Panc1 (cell line): ENCODE data around the gene SLCO3A1.

ENCODE experiments used
- CTCF ChIP-seq: fragments of 450-650 bp; IDR thresholded peaks from 2 replicates; pipeline ENCODE4 v1.5.1; 2017; ENCODE audit warnings: mild to moderate bottlenecking
- POLR2AphosphoS5 ChIP-seq: IDR thresholded peaks from 2 replicates; pipeline ENCODE4 v1.6.1; 2012; ENCODE audit warnings: mild to moderate bottlenecking, low read depth, low read length, moderate library complexity
- TCF7L2 ChIP-seq: IDR thresholded peaks from 2 replicates; pipeline ENCODE4 v1.6.1; 2011; ENCODE audit warnings: mild to moderate bottlenecking, low read depth, low read length, inconsistent platforms

GRCh38 chr15:91862891-91863504 is 9.5 kb downstream of the SLCO3A1 start:
- TF ChIP-seq CTCF, result no peak
- TF ChIP-seq POLR2AphosphoS5, result no peak
- no peak for TF ChIP-seq TCF7L2
